Motor neuron (in vitro differentiated cells): ENCODE results near the gene CXCL16. TPM values are rescaled to one million over a fixed set of nuclear protein-coding genes. Genes with fewer than 3 reads are reported as not detected.

Source experiments
- ATAC-seq, 8 experiments: fragments of 200-7000 bp; cut with Tn5 transposase; replicated peaks in 6 of 8; 2 replicates each; pipeline ENCODE4 v1.8.0; 2021; ENCODE audit warnings: mild to moderate bottlenecking in 8 of 8, moderate library complexity in 8 of 8
- H3K27ac ChIP-seq, 2 donors: fragments of 250-450 bp; sonication (Bioruptor Pico); 2 replicates each; pipeline ENCODE4 v1.9.0; 2021; ENCODE audit warnings: antibody characterized with exemption in 2 of 2, mild to moderate bottlenecking in 2 of 2, moderate library complexity in 1 of 2
- H3K4me1 ChIP-seq, 2 donors: fragments of 250-450 bp; sonication (Bioruptor Pico); replicated peaks in 1 of 2; 2 replicates each; pipeline ENCODE4 v1.6.1; 2021; ENCODE audit warnings: antibody characterized with exemption in 2 of 2, mild to moderate bottlenecking in 2 of 2, moderate library complexity in 1 of 2
- H3K4me3 ChIP-seq, 5 donors: fragments of 250-450 bp; sonication (Bioruptor Pico); 2 replicates each; pipeline ENCODE4 v1.9.0; 2021; ENCODE audit warnings: antibody characterized with exemption in 5 of 5, mild to moderate bottlenecking in 5 of 5, moderate library complexity in 4 of 5
- WGBS, 10 experiments: fragments of 450-650 bp; shearing (Covaris generic); methylation state at CpG; one replicate each; pipeline ENCODE4 v1.0.0; 2022; 5-methylcytosine and 5-hydroxymethylcytosine counted together
- in situ Hi-C, 9 experiments: fragments of 400-800 bp; cut with MboI; loops; one replicate each; pipeline ENCODE4 v1.15.0; 2021; ENCODE audit warnings: low sequenced_read_pairs in 9 of 9, low pct_unique_long_range_greater_than_20kb in 2 of 9; ENCODE audit not compliant: unreplicated experiment in 9 of 9
- total RNA-seq, 8 experiments: library from RNA; unstranded; fragments of 300-600 nt; gene quantifications; 2 replicates each; pipeline versions ENCODE4 v1.2.3 to v1.2.4, GENCODE V29; 2022

CXCL16 gene
- total RNA-seq, 8 experiments from 2014 or later: 0.46 to 10.8 (median 3.8) TPM

- in situ Hi-C loops: no loop called here
- 0 to 100% (median 46%) methylated on average over 1 to 5 of the region's 13 CpGs; no CpG with 5 or more reads in 2 of the 10 experiments for WGBS, 10 experiments
- Histone ChIP-seq H3K27ac (no peak within 1 kb of the TSS), H3K4me1 (no peaks in the 10 kb centered on the region), H3K4me3 (no peak within 1 kb of the TSS)
- peak in 1 of 8 experiments; percentile 9 for ATAC-seq
Measured at GRCh38 chr17:4771519-4772234, 31.9 kb upstream of the CXCL16 start, which contains the start of gene TM4SF5. TSS of gene TM4SF5 (plus strand) at chr17:4771886. CDS start at chr17:4771923, 37 bp downstream.

- ATAC-seq: no peak
- Histone ChIP-seq H3K4me3 (no peak overlapping the region), H3K4me1 (no peaks in the 10 kb centered on the region), H3K27ac (no peak overlapping the region)
- WGBS, 10 experiments: 58 to 100% (median 89%) methylated on average over 1 to 2 of the region's 2 CpGs; no CpG with 5 or more reads in 2 of the 10 experiments
- in situ Hi-C loops: no loop called here
Measured at GRCh38 chr17:4769628-4770027, 29.9 kb upstream of the CXCL16 start.

GRCh38 chr17:4768298-4768697 is 28.6 kb upstream of the CXCL16 start:
- ATAC-seq: no peak
- H3K4me1 ChIP-seq: no peaks in the 10 kb centered on the region
- 48 to 95% (median 67%) methylated on average over 2 to 6 of the region's 6 CpGs; no CpG with 5 or more reads in 4 of the 10 experiments for WGBS, 10 experiments
- in situ Hi-C loops: no loop called here
- no peak overlapping the region for H3K27ac ChIP-seq
- H3K4me3 ChIP-seq: no peak overlapping the region

DNA sequence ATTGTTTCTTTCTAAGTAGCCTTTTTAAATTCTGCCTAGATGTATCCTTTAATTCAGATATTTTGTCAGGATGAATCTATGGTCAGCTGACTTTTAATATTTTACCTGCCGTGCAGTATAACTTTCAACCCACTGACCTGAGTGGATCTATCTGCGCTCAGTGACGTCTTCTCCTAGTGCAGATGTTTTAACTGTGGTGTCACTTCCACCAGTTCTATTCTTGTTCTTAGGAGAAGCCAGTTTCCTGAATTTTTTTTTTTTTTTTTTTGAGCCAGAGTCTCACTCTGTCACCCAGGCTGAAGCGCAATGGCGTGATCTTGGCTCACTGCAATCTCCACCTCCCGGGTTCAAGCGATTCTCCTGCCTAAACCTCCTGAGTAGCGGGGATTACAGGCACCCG is 27.0 kb upstream of the CXCL16 start:
- H3K4me1 ChIP-seq: no peaks in the 10 kb centered on the region
- ATAC-seq: no peak
- 60 to 100% (median 89%) methylated on average over 1 to 9 of the region's 9 CpGs; no CpG with 5 or more reads in 1 of the 10 experiments for WGBS, 10 experiments
- no peak overlapping the region for H3K27ac ChIP-seq
- no peak overlapping the region for H3K4me3 ChIP-seq
- in situ Hi-C loops: no loop called here

GRCh38 chr17:4766201-4766600 is 26.5 kb upstream of the CXCL16 start:
- in situ Hi-C loops: no loop called here
- 17 to 100% (median 71%) methylated on average over 1 to 3 of the region's 3 CpGs; no CpG with 5 or more reads in 2 of the 10 experiments for WGBS, 10 experiments
- no peaks in the 10 kb centered on the region for H3K4me1 ChIP-seq
- ATAC-seq: no peak
- no peak overlapping the region for H3K27ac ChIP-seq
- no peak overlapping the region for H3K4me3 ChIP-seq

DNA sequence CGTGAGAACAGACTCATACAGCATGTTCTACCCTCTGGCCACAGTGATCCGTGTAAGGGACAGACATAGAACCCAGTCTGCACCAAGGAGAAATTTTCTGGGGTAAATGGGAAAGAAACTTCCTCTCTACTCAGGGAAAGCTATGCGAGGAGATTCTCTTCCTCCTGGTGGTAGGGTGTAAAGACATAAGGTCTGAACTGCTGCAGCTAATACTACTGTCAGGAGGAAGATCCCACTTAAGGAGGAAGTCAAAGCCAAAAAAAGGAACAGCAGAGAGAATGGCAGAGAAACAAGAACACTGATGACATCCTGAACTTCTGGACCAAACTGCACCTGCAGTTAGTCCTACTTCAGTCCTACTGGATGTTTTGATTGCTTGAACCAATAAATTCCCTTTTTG is 24.9 kb upstream of the CXCL16 start:
- 0 to 100% (median 58%) methylated on average over 1 to 3 of the region's 3 CpGs; no CpG with 5 or more reads in 2 of the 10 experiments for WGBS, 10 experiments
- no peak for ATAC-seq
- in situ Hi-C loops: no loop called here
- H3K27ac ChIP-seq: no peak overlapping the region
- no peaks in the 10 kb centered on the region for H3K4me1 ChIP-seq
- no peak overlapping the region for H3K4me3 ChIP-seq

DNA sequence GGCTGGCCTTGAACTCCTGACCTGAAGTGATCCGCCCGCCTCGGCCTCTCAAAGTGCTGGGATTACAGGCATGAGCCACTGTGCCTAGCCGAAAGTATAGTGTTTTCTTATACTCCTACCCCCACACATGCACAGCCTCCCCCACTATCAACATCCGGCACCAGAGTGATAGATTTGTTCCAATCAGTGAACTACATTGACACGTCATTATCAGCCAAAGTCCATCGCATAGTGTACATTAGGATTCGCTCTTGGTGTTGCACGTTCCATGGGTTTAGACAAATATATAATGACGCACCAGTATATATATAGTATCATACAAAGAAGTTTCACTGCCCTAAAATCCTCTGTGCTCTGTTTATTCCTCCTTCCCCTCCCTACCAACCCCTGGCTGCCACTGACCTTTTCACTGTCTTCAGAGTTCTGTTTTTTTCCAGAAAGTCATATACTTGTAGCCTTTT is 20.1 kb upstream of the CXCL16 start:
- no peak overlapping the region for H3K4me3 ChIP-seq
- in situ Hi-C loops: no loop called here
- no peak for ATAC-seq
- no peaks in the 10 kb centered on the region for H3K4me1 ChIP-seq
- 53 to 97% (median 80%) methylated on average over 3 to 9 of the region's 10 CpGs for WGBS, 10 experiments
- H3K27ac ChIP-seq: no peak overlapping the region

- Histone ChIP-seq H3K27ac (no peak overlapping the region), H3K4me1 (no peaks in the 10 kb centered on the region), H3K4me3 (no peak overlapping the region)
- ATAC-seq: no peak
- WGBS, 10 experiments: 38 to 100% (median 67%) methylated on average over 1 of the region's 1 CpG; no CpG with 5 or more reads in 2 of the 10 experiments
- in situ Hi-C loops: no loop called here
Measured at GRCh38 chr17:4753392-4753791, 13.7 kb upstream of the CXCL16 start.

DNA sequence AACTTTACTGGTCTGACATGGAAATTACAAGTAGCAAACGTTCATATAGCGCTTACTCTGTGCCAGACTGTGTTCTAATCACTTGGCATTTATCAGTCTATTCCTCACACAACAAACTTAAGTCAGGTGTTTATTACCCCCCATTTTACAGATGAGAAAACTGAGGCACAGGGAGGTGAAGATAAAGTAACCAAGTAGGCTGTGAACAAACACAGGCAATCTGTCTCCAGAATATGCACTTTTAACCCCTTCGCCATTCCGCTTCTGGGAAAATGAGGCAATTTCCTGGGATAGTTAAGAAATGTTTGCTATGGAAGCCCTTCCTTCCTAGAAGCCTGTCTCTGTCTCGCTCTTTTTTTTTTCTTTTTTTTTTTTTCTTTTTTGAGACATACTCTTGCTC is 12.2 kb upstream of the CXCL16 start:
- in situ Hi-C loops: no loop called here
- Histone ChIP-seq H3K4me1 (no peaks in the 10 kb centered on the region), H3K4me3 (no peak overlapping the region), H3K27ac (no peak overlapping the region)
- no peak for ATAC-seq
- 46 to 100% (median 68%) methylated on average over 1 to 5 of the region's 5 CpGs for WGBS, 10 experiments

GRCh38 chr17:4750606-4751005 is 10.9 kb upstream of the CXCL16 start:
- WGBS, 10 experiments: 0 to 60% (median 17%) methylated on average over 1 to 3 of the region's 3 CpGs; no CpG with 5 or more reads in 4 of the 10 experiments
- Histone ChIP-seq H3K4me1 (no peaks in the 10 kb centered on the region), H3K4me3 (no peak overlapping the region), H3K27ac (no peak overlapping the region)
- ATAC-seq: no peak
- in situ Hi-C loops: no loop called here

DNA sequence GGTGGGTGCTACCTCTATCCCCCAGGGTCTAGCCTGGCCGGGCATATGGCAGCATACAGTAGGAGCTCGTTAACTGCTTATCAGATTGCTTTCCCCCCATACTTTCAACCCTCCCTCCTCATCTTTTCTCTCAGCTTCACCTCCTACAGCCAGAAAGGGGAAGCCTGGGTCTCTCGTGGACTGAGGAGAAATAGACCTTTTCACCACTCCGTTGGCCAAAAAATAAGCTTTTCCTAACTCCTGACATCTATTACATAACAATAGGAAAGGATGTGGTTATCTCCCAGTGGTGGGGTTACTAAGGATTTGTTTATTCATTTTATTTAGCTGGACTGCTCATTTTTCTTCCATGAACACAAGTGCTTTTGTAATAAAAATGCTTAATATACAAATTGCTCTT is 9.0 kb upstream of the CXCL16 start:
- Histone ChIP-seq H3K27ac (no peak overlapping the region), H3K4me1 (no peaks in the 10 kb centered on the region), H3K4me3 (no peak overlapping the region)
- in situ Hi-C loops: loop anchor here in 1 of 9 experiments (25.0 kb wide), 1 partner anchor 139 kb away; the partner anchor contains the start of gene C17orf107
- 0 to 71% (median 43%) methylated on average over 1 to 4 of the region's 4 CpGs; no CpG with 5 or more reads in 3 of the 10 experiments for WGBS, 10 experiments
- no peak for ATAC-seq

DNA sequence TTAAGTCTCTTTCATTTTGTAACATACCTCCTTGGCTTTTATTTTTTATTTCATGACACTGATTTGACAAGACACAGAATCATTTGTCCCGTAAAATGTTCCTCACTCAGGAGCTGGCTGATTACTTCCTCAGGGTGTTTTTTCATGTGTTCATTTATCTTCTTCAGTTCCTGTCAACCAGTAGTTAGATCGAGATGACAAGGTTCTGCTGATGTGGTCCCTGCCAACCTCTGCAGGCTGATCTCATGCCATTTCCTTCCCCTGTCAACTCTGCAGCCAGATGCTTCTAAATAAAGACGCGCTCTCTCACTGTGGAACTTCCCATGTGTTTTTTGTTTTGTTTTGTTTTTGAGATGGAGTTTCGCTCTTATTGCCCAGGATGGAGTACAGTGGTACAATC is 8.1 kb upstream of the CXCL16 start:
- no peak for ATAC-seq
- in situ Hi-C loops: loop anchor here in 1 of 9 experiments (25.0 kb wide), 1 partner anchor 139 kb away; the partner anchor contains the start of gene C17orf107
- Histone ChIP-seq H3K27ac (no peak overlapping the region), H3K4me3 (no peak overlapping the region), H3K4me1 (no peaks in the 10 kb centered on the region)
- WGBS, 10 experiments: 0 to 100% (median 88%) methylated on average over 1 to 5 of the region's 5 CpGs; no CpG with 5 or more reads in 1 of the 10 experiments

GRCh38 chr17:4744999-4745969 is 5.6 kb upstream of the CXCL16 start:
- ATAC-seq: peak in 6 of 8 experiments; percentile 18 to 62 (median 40)
- Histone ChIP-seq H3K4me1 (no peaks in the 10 kb centered on the region), H3K4me3 (no peak overlapping the region), H3K27ac (no peak overlapping the region)
- in situ Hi-C loops: loop anchor here in 1 of 9 experiments (25.0 kb wide), 1 partner anchor 142 kb away; the partner anchor contains the start of gene C17orf107
- WGBS, 10 experiments: 0 to 20% methylated on average over 1 to 2 of the region's 51 CpGs; no CpG with 5 or more reads in 8 of the 10 experiments
